ENCODE data around the gene DTNBP1. TPM values are rescaled to one million over a fixed set of nuclear protein-coding genes. Genes with fewer than 3 reads are reported as not detected.

DTNBP1 gene
- polyA plus RNA-seq, 1 donor from 2014 or later: 56.3 TPM

- peak overlapping the region in 2 of 3 donors; percentile 15 to 72 for H3K27ac Mint-ChIP-seq
- no peak overlapping the region for H3K4me3 Mint-ChIP-seq
- no peaks in the 10 kb centered on the region for H3K27me3 Mint-ChIP-seq
- peaks cover 9 to 15% (median 12%) of the 10 kb centered on the region in 3 donors for H3K4me1 Mint-ChIP-seq
- peaks cover 10% of the 10 kb centered on the region for H3K36me3 Mint-ChIP-seq
- H3K9me3 Mint-ChIP-seq: no peaks in the 10 kb centered on the region
These were observed 138.9 kb downstream of the DTNBP1 start for GRCh38 chr6:15523679-15524630.

- H3K27me3 Mint-ChIP-seq: no peaks in the 10 kb centered on the region
- peaks cover 11% of the 10 kb centered on the region for H3K36me3 Mint-ChIP-seq
- peaks cover 9 to 15% (median 12%) of the 10 kb centered on the region in 3 donors for H3K4me1 Mint-ChIP-seq
- no peaks in the 10 kb centered on the region for H3K9me3 Mint-ChIP-seq
- peak overlapping the region in 2 of 3 donors; percentile 59 to 72 for H3K27ac Mint-ChIP-seq
- H3K4me3 Mint-ChIP-seq: no peak overlapping the region
These were observed 139.8 kb downstream of the DTNBP1 start for GRCh38 chr6:15522856-15523529.

- peak overlapping the region in 2 of 3 donors; percentile 9 to 72 for H3K27ac Mint-ChIP-seq
- H3K36me3 Mint-ChIP-seq: peaks cover 10% of the 10 kb centered on the region
- H3K4me3 Mint-ChIP-seq: no peak overlapping the region
- H3K4me1 Mint-ChIP-seq: peaks cover 9 to 15% (median 12%) of the 10 kb centered on the region in 3 donors
- no peaks in the 10 kb centered on the region for H3K9me3 Mint-ChIP-seq
- no peaks in the 10 kb centered on the region for H3K27me3 Mint-ChIP-seq
These were observed 140.4 kb downstream of the DTNBP1 start for GRCh38 chr6:15522427-15522826.

- Mint-ChIP-seq H3K36me3 (peaks cover 9% of the 10 kb centered on the region), H3K4me1 (peaks cover 9 to 15% (median 12%) of the 10 kb centered on the region in 3 donors)
These were observed 140.8 kb downstream of the DTNBP1 start for GRCh38 chr6:15522026-15522425.

GRCh38 chr6:15521582-15521981 is 141.2 kb downstream of the DTNBP1 start:
- H3K36me3 Mint-ChIP-seq: peaks cover 9% of the 10 kb centered on the region
- H3K9me3 Mint-ChIP-seq: no peaks in the 10 kb centered on the region
- H3K4me1 Mint-ChIP-seq: peaks cover 8 to 11% (median 9%) of the 10 kb centered on the region in 3 donors
- no peak overlapping the region for H3K4me3 Mint-ChIP-seq
- peak overlapping the region in 2 of 3 donors; percentile 8 to 70 for H3K27ac Mint-ChIP-seq
- H3K27me3 Mint-ChIP-seq: no peaks in the 10 kb centered on the region

More at GRCh38 chr6:15522026-15522425, 140.8 kb downstream of the DTNBP1 start:
- H3K4me3 Mint-ChIP-seq: no peak overlapping the region
- H3K27ac Mint-ChIP-seq: peak overlapping the region in 2 of 3 donors; percentile 9 to 70
- no peaks in the 10 kb centered on the region for H3K9me3 Mint-ChIP-seq
- H3K27me3 Mint-ChIP-seq: no peaks in the 10 kb centered on the region

GRCh38 chr6:15520626-15521203 is 142.1 kb downstream of the DTNBP1 start:
- Mint-ChIP-seq H3K9me3 (no peaks in the 10 kb centered on the region), H3K27me3 (no peaks in the 10 kb centered on the region), H3K27ac (peak overlapping the region in 2 of 3 donors; percentile 1 to 33), H3K36me3 (peaks cover 6% of the 10 kb centered on the region), H3K4me3 (no peak overlapping the region), H3K4me1 (peaks cover 3% of the 10 kb centered on the region in 3 donors)

GRCh38 chr6:15519681-15520080 is 143.1 kb downstream of the DTNBP1 start:
- Mint-ChIP-seq H3K4me3 (no peak overlapping the region), H3K27ac (no peak overlapping the region), H3K36me3 (peaks cover 6% of the 10 kb centered on the region), H3K9me3 (no peaks in the 10 kb centered on the region), H3K27me3 (no peaks in the 10 kb centered on the region), H3K4me1 (no peaks in the 10 kb centered on the region)

- no peaks in the 10 kb centered on the region for H3K4me1 Mint-ChIP-seq
- no peak overlapping the region for H3K4me3 Mint-ChIP-seq
- H3K9me3 Mint-ChIP-seq: no peaks in the 10 kb centered on the region
- H3K27me3 Mint-ChIP-seq: no peaks in the 10 kb centered on the region
- H3K27ac Mint-ChIP-seq: peak overlapping the region in 1 of 3 donors; percentile 34
- peaks cover 7% of the 10 kb centered on the region for H3K36me3 Mint-ChIP-seq
These were observed 143.9 kb downstream of the DTNBP1 start for GRCh38 chr6:15518878-15519277.

GRCh38 chr6:15518057-15518456 is 144.8 kb downstream of the DTNBP1 start:
- Mint-ChIP-seq H3K4me1 (no peaks in the 10 kb centered on the region), H3K27me3 (no peaks in the 10 kb centered on the region), H3K27ac (peak overlapping the region in 1 of 3 donors; percentile 34), H3K9me3 (no peaks in the 10 kb centered on the region), H3K4me3 (no peak overlapping the region), H3K36me3 (peaks cover 7% of the 10 kb centered on the region)

GRCh38 chr6:15517600-15517999 is 145.2 kb downstream of the DTNBP1 start:
- H3K27me3 Mint-ChIP-seq: no peaks in the 10 kb centered on the region
- no peak overlapping the region for H3K4me3 Mint-ChIP-seq
- no peaks in the 10 kb centered on the region for H3K9me3 Mint-ChIP-seq
- H3K36me3 Mint-ChIP-seq: peaks cover 7% of the 10 kb centered on the region
- no peaks in the 10 kb centered on the region for H3K4me1 Mint-ChIP-seq
- H3K27ac Mint-ChIP-seq: no peak overlapping the region

- Mint-ChIP-seq H3K36me3 (peaks cover 9% of the 10 kb centered on the region), H3K27ac (peak overlapping the region in 1 of 3 donors; percentile 39), H3K4me3 (no peak overlapping the region), H3K27me3 (no peaks in the 10 kb centered on the region), H3K4me1 (no peaks in the 10 kb centered on the region), H3K9me3 (no peaks in the 10 kb centered on the region)
These were observed 145.8 kb downstream of the DTNBP1 start for GRCh38 chr6:15516923-15517560.

GRCh38 chr6:15516378-15516777 is 146.4 kb downstream of the DTNBP1 start:
- H3K4me3 Mint-ChIP-seq: peak overlapping the region in 1 of 4 donors; percentile 39
- H3K4me1 Mint-ChIP-seq: no peaks in the 10 kb centered on the region
- H3K27ac Mint-ChIP-seq: peak overlapping the region in 2 of 3 donors; percentile 28 to 39
- no peaks in the 10 kb centered on the region for H3K9me3 Mint-ChIP-seq
- H3K27me3 Mint-ChIP-seq: no peaks in the 10 kb centered on the region
- peaks cover 9% of the 10 kb centered on the region for H3K36me3 Mint-ChIP-seq

- H3K4me1 Mint-ChIP-seq: no peaks in the 10 kb centered on the region
- no peak overlapping the region for H3K4me3 Mint-ChIP-seq
- no peaks in the 10 kb centered on the region for H3K9me3 Mint-ChIP-seq
- peaks cover 9% of the 10 kb centered on the region for H3K36me3 Mint-ChIP-seq
- H3K27ac Mint-ChIP-seq: peak overlapping the region in 2 of 3 donors; percentile 28 to 39
- no peaks in the 10 kb centered on the region for H3K27me3 Mint-ChIP-seq
These were observed 147.0 kb downstream of the DTNBP1 start for GRCh38 chr6:15515660-15516375.

GRCh38 chr6:15515226-15515625 is 147.6 kb downstream of the DTNBP1 start:
- Mint-ChIP-seq H3K27ac (no peak overlapping the region), H3K4me1 (no peaks in the 10 kb centered on the region), H3K36me3 (peaks cover 9% of the 10 kb centered on the region), H3K27me3 (no peaks in the 10 kb centered on the region), H3K4me3 (no peak overlapping the region), H3K9me3 (no peaks in the 10 kb centered on the region)

Measured in IgD-negative memory B cell (primary cell).